Liver (tissue), 9 donors: ENCODE measurements around the gene GTF2F2. TPM values are rescaled to one million over a fixed set of nuclear protein-coding genes. Genes with fewer than 3 reads are reported as not detected.
"Not testable (repeated sequence)": the region's sequence is repeated elsewhere in the genome, so short reads cannot be mapped to it uniquely, and the experiment has no call there.

ENCODE experiments used
- DNase-seq: peaks from one replicate; pipeline ENCODE4 v3.0.0-alpha.2; 2017; ENCODE audit warnings: low spot score
- H3K27ac ChIP-seq, 2 donors: one replicate each; pipeline ENCODE4 v1.7.0; 2013; ENCODE audit warnings: inconsistent platforms in 2 of 2, low read length in 2 of 2, control low read depth in 1 of 2, low read depth in 1 of 2, mild to moderate bottlenecking in 1 of 2
- H3K27me3 ChIP-seq, 4 donors: one replicate each; pipeline versions ENCODE4 v1.6.1 to v1.7.0; 2013; ENCODE audit warnings: low read length in 3 of 4, inconsistent platforms in 1 of 4, mild to moderate bottlenecking in 1 of 4, moderate library complexity in 1 of 4; ENCODE audit not compliant: control insufficient read depth in 4 of 4, insufficient read depth in 4 of 4
- H3K36me3 ChIP-seq, 4 donors: one replicate each; pipeline versions ENCODE4 v1.6.1 to v1.7.0; 2013; ENCODE audit warnings: low read length in 3 of 4, mild to moderate bottlenecking in 3 of 4, low read depth in 1 of 4, moderate library complexity in 1 of 4; ENCODE audit not compliant: control insufficient read depth in 4 of 4, insufficient read depth in 3 of 4
- H3K4me1 ChIP-seq, 4 donors: one replicate each; pipeline versions ENCODE4 v1.6.1 to v1.7.0; 2013; ENCODE audit warnings: low read length in 3 of 4, mild to moderate bottlenecking in 3 of 4, moderate library complexity in 1 of 4; ENCODE audit not compliant: control insufficient read depth in 4 of 4, insufficient read depth in 4 of 4
- H3K4me3 ChIP-seq, 3 donors: one replicate each; pipeline versions ENCODE4 v1.6.1 to v1.7.0; 2013; ENCODE audit warnings: low read length in 3 of 3, control low read depth in 1 of 3, low read depth in 1 of 3, mild to moderate bottlenecking in 1 of 3
- H3K9ac ChIP-seq, 2 donors: one replicate each; pipeline ENCODE4 v1.7.0; 2013; ENCODE audit warnings: low read length in 2 of 2, mild to moderate bottlenecking in 2 of 2, moderate library complexity in 2 of 2, control low read depth in 1 of 2, low read depth in 1 of 2
- H3K9me3 ChIP-seq, 4 donors: one replicate each; pipeline versions ENCODE4 v1.6.1 to v1.7.0; 2013; ENCODE audit warnings: low read length in 3 of 4; ENCODE audit not compliant: control insufficient read depth in 4 of 4
- ATF3 ChIP-seq: IDR thresholded peaks from 2 replicates; pipeline ENCODE4 v1.6.1; 2016; ENCODE audit warnings: antibody characterized with exemption
- CTCF ChIP-seq: fragments of 150-350 bp; IDR thresholded peaks from 2 replicates; pipeline ENCODE4 v1.5.1; 2017; ENCODE audit warnings: improper control_type of control experiment, low read depth, low read length; ENCODE audit not compliant: missing input control
- FOXA1 ChIP-seq: IDR thresholded peaks from 2 replicates; pipeline ENCODE4 v1.6.1; 2016; ENCODE audit warnings: antibody characterized with exemption
- FOXA2 ChIP-seq: IDR thresholded peaks from 2 replicates; pipeline ENCODE4 v1.6.1; 2016; ENCODE audit warnings: antibody characterized with exemption
- GABPA ChIP-seq, 2 donors: IDR thresholded peaks in 1 of 2; conservative IDR thresholded peaks in 1 of 2; 2 replicates each; pipeline ENCODE4 v1.6.1; 2016; ENCODE audit warnings: antibody characterized with exemption in 2 of 2, mild to moderate bottlenecking in 1 of 2, moderate library complexity in 1 of 2
- HNF4A ChIP-seq, 2 donors: conservative IDR thresholded peaks; 2 replicates each; pipeline ENCODE4 v1.6.1; 2016; ENCODE audit warnings: antibody characterized with exemption in 2 of 2, mild to moderate bottlenecking in 2 of 2
- HNF4G ChIP-seq: IDR thresholded peaks from 2 replicates; pipeline ENCODE4 v1.6.1; 2016; ENCODE audit warnings: antibody characterized with exemption
- JUND ChIP-seq, 2 donors: IDR thresholded peaks; 2 replicates each; pipeline ENCODE4 v1.6.1; 2016; ENCODE audit warnings: antibody characterized with exemption in 2 of 2
- MAX ChIP-seq: IDR thresholded peaks from 2 replicates; pipeline ENCODE4 v1.6.1; 2016; ENCODE audit warnings: antibody characterized with exemption
- RAD21 ChIP-seq, 2 donors: IDR thresholded peaks; 2 replicates each; pipeline ENCODE4 v1.6.1; 2016; ENCODE audit warnings: antibody characterized with exemption in 2 of 2, mild to moderate bottlenecking in 2 of 2
- REST ChIP-seq: IDR thresholded peaks from 2 replicates; pipeline ENCODE4 v1.6.1; 2016; ENCODE audit warnings: antibody characterized with exemption, mild to moderate bottlenecking
- RXRA ChIP-seq, 2 donors: IDR thresholded peaks; 2 replicates each; pipeline ENCODE4 v1.6.1; 2017 to 2018; ENCODE audit warnings: antibody characterized with exemption in 2 of 2, mild to moderate bottlenecking in 1 of 2
- SP1 ChIP-seq: IDR thresholded peaks from 2 replicates; pipeline ENCODE4 v1.6.1; 2018; ENCODE audit warnings: antibody characterized with exemption, mild to moderate bottlenecking
- TAF1 ChIP-seq: conservative IDR thresholded peaks from 2 replicates; pipeline ENCODE4 v1.6.1; 2016; ENCODE audit warnings: antibody characterized with exemption, mild to moderate bottlenecking
- YY1 ChIP-seq: IDR thresholded peaks from 2 replicates; pipeline ENCODE4 v1.6.1; 2016; ENCODE audit warnings: antibody characterized with exemption, mild to moderate bottlenecking
- WGBS: extraction: QIAGEN DNeasy Blood & Tissue Kit; methylation state at CpG from one replicate; pipeline ENCODE4 v1.1.7; 2013; 5-methylcytosine and 5-hydroxymethylcytosine counted together
- polyA plus RNA-seq, 2 donors: library from polyadenylated mRNA; stranded (reverse) in 1 of 2; unstranded in 1 of 2; fragments of 200-250 nt in 1 of 2; fragments of >200 nt in 1 of 2; fragmentation: Nextera tagmentation in 1 of 2; extraction: Ambion mirVana in 1 of 2; gene quantifications; one replicate each; pipeline versions ENCODE4 v1.2.1 to v1.2.3, GENCODE V29; 2013 to 2015
- total RNA-seq, 2 donors: library from RNA; depleted of rRNA; stranded (reverse); fragments of >200 nt; gene quantifications; one replicate each; pipeline ENCODE4 v1.2.3, GENCODE V29; 2014
- donor health status: healthy.
- donor health status: healthy.
- donor health status: healthy.
- donor health status: healthy.
- donor health status: healthy.

Gene GTF2F2
- total and polyA plus RNA-seq, 4 donors, result 6.0 to 8.5 (median 7.3) TPM

GRCh38 chr13:45185286-45185685, 65.0 kb downstream of the GTF2F2 start:
- TF ChIP-seq REST, result no peak
- TF ChIP-seq FOXA2, result no peak
- TF ChIP-seq SP1, result no peak
- Histone ChIP-seq H3K4me3 (no peak overlapping the region), H3K9ac (no peak overlapping the region), H3K27me3 (no peaks in the 10 kb centered on the region), H3K4me1 (no peaks in the 10 kb centered on the region), H3K36me3 (peaks cover 0 to 3% (median 0%) of the 10 kb centered on the region in 4 donors), H3K27ac (no peak overlapping the region), H3K9me3 (no peaks in the 10 kb centered on the region)
- DNase-seq, result no peak
- 96% methylated on average over 2 of the region's 2 CpGs for WGBS

- H3K9me3 ChIP-seq, H3K36me3 ChIP-seq, H3K9ac ChIP-seq, DNase-seq, H3K27me3 ChIP-seq, H3K4me1 ChIP-seq, H3K4me3 ChIP-seq, H3K27ac ChIP-seq: not testable (repeated sequence)
- WGBS, result 97% methylated on average over 4 of the region's 4 CpGs
Observed at GRCh38 chr13:45189077-45189476, 68.8 kb downstream of the GTF2F2 start.

GRCh38 chr13:45189511-45189910, 69.2 kb downstream of the GTF2F2 start:
- not testable (repeated sequence) for H3K36me3 ChIP-seq, H3K9ac ChIP-seq, H3K4me1 ChIP-seq, H3K27me3 ChIP-seq, H3K27ac ChIP-seq, DNase-seq, H3K4me3 ChIP-seq, H3K9me3 ChIP-seq
- peak in 1 of 2 donors; percentile 19 for TF ChIP-seq HNF4A (conservative IDR thresholded peaks at IDR 0.05)

GRCh38 chr13:45191874-45192273, 71.6 kb downstream of the GTF2F2 start:
- Histone ChIP-seq H3K27me3 (no peaks in the 10 kb centered on the region), H3K9me3 (no peaks in the 10 kb centered on the region), H3K36me3 (no peaks in the 10 kb centered on the region), H3K27ac (no peak overlapping the region), H3K9ac (no peak overlapping the region), H3K4me1 (peaks cover 0 to 10% (median 6%) of the 10 kb centered on the region in 4 donors), H3K4me3 (no peak overlapping the region)
- TF ChIP-seq GABPA (IDR thresholded peaks at IDR 0.05 in 1 of 2, conservative IDR thresholded peaks at IDR 0.05 in 1 of 2) (no peak), SP1 (no peak), RXRA (IDR thresholded peaks at IDR 0.05) (no peak), REST (no peak), YY1 (no peak), JUND (IDR thresholded peaks at IDR 0.05) (no peak), MAX (no peak), FOXA2 (no peak), TAF1 (no peak), RAD21 (IDR thresholded peaks at IDR 0.05) (no peak), FOXA1 (no peak), ATF3 (no peak), HNF4G (no peak), CTCF (no peak), HNF4A (conservative IDR thresholded peaks at IDR 0.05) (no peak)
- DNase-seq, result no peak
- 89% methylated on average over 1 of the region's 1 CpG for WGBS
